NB4 (cell line): Measurements from ENCODE around the gene DNM1.

ENCODE experiments used
- DNase-seq: peaks from one replicate; pipeline ENCODE4 v3.0.0; 2010; ENCODE audit warnings: low read depth
- H3K4me3 ChIP-seq: one replicate; pipeline ENCODE4 v1.5.1; 2011; ENCODE audit warnings: mild to moderate bottlenecking, low read depth, low read length, moderate library complexity
- MYC ChIP-seq: IDR thresholded peaks from 2 replicates; pipeline ENCODE4 v1.6.1; 2011; ENCODE audit warnings: low read depth, low read length
- POLR2A ChIP-seq: IDR thresholded peaks from 2 replicates; pipeline ENCODE4 v1.6.1; 2011; ENCODE audit warnings: mild to moderate bottlenecking; ENCODE audit not compliant: insufficient read length; ENCODE audit errors: extremely low read depth
- TF ChIP-seq, protein P1 (sequence below): IDR thresholded peaks from one replicate; pipeline ENCODE4 v1.5.1; 2012; ENCODE audit warnings: low read depth, low read length
- TF ChIP-seq, protein P2 (sequence below): IDR thresholded peaks from 2 replicates; pipeline ENCODE4 v1.6.1; 2011; ENCODE audit warnings: low read depth, low read length

DNM1 gene

DNA sequence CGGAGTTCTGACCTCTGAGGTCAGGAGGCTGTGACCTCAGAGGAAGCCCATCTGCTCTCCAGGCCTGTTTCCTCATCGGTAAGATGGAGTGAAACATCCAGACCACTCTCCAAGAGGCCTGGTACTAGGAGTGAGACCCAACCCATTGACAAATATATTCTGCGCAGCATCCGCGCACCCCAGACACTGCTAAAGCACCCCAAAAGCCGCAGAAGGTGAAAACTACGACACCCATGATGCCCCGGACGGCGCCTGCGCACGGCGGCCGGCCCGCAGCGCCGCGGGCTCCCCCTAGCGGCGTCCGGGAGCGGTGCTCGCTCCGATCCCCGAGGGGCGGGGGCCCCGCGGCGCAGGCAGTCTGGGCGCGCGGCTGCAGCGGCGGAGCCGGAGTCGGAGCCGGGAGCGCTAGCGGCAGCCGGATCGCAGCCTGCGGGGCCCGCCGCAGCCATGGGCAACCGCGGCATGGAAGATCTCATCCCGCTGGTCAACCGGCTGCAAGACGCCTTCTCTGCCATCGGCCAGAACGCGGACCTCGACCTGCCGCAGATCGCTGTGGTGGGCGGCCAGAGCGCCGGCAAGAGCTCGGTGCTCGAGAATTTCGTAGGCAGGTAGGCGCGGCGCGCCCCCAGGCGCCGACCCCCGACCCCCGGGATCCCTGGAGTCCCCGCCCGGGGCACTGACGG is at the start of gene DNM1:
DNM1 (plus strand) TSS at position 356 of the 683 bp plus-strand sequence; CDS start at position 448, 92 bp downstream.
- TF ChIP-seq, protein P1, sequence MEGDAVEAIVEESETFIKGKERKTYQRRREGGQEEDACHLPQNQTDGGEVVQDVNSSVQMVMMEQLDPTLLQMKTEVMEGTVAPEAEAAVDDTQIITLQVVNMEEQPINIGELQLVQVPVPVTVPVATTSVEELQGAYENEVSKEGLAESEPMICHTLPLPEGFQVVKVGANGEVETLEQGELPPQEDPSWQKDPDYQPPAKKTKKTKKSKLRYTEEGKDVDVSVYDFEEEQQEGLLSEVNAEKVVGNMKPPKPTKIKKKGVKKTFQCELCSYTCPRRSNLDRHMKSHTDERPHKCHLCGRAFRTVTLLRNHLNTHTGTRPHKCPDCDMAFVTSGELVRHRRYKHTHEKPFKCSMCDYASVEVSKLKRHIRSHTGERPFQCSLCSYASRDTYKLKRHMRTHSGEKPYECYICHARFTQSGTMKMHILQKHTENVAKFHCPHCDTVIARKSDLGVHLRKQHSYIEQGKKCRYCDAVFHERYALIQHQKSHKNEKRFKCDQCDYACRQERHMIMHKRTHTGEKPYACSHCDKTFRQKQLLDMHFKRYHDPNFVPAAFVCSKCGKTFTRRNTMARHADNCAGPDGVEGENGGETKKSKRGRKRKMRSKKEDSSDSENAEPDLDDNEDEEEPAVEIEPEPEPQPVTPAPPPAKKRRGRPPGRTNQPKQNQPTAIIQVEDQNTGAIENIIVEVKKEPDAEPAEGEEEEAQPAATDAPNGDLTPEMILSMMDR: peak; percentile 41
- peak; percentile 47 for TF ChIP-seq POLR2A
- TF ChIP-seq, protein P2, sequence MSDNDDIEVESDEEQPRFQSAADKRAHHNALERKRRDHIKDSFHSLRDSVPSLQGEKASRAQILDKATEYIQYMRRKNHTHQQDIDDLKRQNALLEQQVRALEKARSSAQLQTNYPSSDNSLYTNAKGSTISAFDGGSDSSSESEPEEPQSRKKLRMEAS: no peak
- peak; percentile 76 for DNase-seq
- peak within 1 kb of the TSS; percentile 49 for H3K4me3 ChIP-seq

- no peak overlapping the region for H3K4me3 ChIP-seq
- DNase-seq: no peak
- no peak for TF ChIP-seq POLR2A
- TF ChIP-seq, protein P1: no peak
- TF ChIP-seq, protein P2: no peak
- TF ChIP-seq MYC: no peak
These were observed 49.1 kb upstream of the DNM1 start for GRCh38 chr9:128153947-128154695.

GRCh38 chr9:128155736-128156500 is 47.3 kb upstream of the DNM1 start:
- DNase-seq: no peak
- TF ChIP-seq POLR2A: no peak
- TF ChIP-seq, protein P1: no peak
- TF ChIP-seq, protein P2: no peak
- no peak for TF ChIP-seq MYC
- H3K4me3 ChIP-seq: no peak overlapping the region

DNA sequence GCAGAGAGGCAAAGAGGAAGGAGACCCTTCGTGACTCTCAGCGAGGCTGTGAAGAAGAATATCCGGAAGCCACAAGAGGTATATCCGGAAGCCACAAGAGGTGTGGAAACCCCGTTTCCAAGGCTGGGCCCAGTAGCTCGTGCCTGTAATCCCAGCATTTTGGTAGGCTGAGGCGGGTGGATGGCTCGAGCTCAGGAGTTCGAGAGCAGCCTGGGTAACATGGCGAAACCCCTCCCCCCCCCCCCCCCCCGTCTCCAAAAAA is 43.7 kb upstream of the DNM1 start:
- peak overlapping the region; percentile 47 for H3K4me3 ChIP-seq
- DNase-seq: peak; percentile 93
- TF ChIP-seq, protein P2: no peak; the same call in 1 of the 2 replicates
- TF ChIP-seq POLR2A: no peak
- TF ChIP-seq, protein P1: no peak
- peak; percentile 26; the same call in 1 of the 2 replicates for TF ChIP-seq MYC

- peak; percentile 91 for DNase-seq
- TF ChIP-seq, protein P2: no peak; the same call in 1 of the 2 replicates
- TF ChIP-seq MYC (peak; percentile 1; the same call in 1 of the 2 replicates), POLR2A (peak; percentile 81)
- TF ChIP-seq, protein P1: no peak
- H3K4me3 ChIP-seq: peak within 1 kb of the TSS; percentile 87
These were observed 43.2 kb upstream of the DNM1 start, which contains the start of gene BBLN for GRCh38 chr9:128159784-128160602. Gene BBLN, plus strand, starts transcription at chr9:128160265. Its CDS starts 143 bp downstream, at chr9:128160408.
